HG02623 (cell line): Measurements from ENCODE around the gene CLDN25.

ENCODE experiments used
- ATAC-seq: cut with Tn5 transposase; IDR thresholded peaks from one replicate; pipeline ENCODE4 v1.9.1; 2021; ENCODE audit warnings: moderate library complexity; ENCODE audit not compliant: unreplicated experiment

The CLDN25 gene

GRCh38 chr11:113806406-113806805 lies 26.8 kb downstream of the CLDN25 start:
- no peak for ATAC-seq

GRCh38 chr11:113808931-113809330 lies 29.3 kb downstream of the CLDN25 start:
- ATAC-seq, result no peak

DNA sequence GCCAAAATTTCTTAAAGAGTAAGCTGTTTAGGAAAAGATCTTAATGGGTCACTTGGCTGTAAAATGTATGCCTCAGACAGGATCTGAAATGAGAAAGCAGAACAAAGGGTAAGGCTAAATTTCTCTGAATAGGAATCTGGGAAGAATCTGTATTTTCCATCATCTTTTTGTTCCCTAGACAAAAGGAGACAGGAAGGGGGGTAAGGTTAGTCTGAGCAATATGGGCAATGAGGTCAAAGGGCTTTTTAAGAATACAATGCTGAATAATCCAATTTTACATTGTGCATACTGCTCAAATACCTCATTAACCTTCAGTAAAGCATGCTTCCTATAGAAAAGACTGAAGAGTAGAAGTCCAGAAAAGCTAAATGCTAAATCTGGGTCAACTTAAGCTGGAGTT lies 34.6 kb downstream of the CLDN25 start:
- ATAC-seq, result no peak

DNA sequence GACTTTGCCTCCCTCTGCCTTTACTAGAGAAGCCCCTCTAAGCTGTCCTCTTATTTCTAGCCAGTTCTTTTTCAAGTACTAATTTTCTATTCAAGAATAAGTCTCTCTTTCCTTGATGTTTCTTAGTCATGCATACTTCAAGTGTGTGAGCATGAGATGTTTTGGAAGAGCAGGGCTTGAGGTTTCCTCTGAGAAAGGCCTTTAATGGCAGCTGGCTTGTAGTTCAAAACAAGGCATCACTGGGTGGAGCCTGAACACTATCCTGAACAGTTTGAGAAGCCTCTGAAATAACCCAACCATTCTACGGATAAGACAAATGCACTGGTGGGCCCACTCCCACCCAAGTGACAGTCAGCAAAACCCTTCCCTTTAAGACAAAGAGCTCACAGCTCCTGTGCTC lies 37.6 kb downstream of the CLDN25 start:
- ATAC-seq, result no peak

DNA sequence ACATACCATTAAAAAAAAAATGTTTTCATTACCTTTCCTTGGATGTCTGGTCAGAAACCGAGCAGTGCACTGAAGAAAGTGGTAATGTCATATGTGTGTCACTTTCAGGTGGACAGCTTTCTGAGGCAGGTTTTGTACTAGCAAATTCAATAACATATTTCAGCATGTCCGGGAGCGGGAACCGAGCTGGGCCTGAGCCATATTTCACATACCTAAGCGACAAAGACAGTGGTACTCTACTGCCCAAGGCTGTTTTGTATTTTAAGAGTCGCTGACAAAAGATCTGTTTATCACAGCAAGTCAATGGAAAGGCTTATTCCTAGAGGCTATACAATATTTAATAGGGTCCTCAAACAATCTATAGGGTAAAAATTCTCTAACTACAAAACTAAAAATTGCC lies 38.0 kb downstream of the CLDN25 start:
- ATAC-seq, result no peak

DNA sequence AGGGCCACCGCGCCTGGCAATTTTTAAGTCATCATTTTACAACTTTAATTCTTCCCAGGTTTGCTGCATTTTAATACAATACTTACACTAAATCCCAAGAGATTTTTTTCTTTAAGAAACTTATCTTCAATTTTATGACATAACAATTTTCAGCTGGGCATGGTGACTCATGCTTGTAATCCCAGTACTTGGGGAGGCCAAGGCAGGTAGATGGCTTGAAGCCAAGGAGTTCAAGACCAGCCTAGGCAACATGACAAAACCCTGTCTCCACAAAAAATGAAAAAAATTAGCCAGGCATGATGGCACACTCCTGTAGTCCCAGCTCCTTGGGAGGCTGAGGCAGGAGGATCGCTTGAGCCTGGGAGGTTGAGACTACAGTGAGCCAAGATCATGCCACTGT lies 38.8 kb downstream of the CLDN25 start:
- no peak for ATAC-seq

DNA sequence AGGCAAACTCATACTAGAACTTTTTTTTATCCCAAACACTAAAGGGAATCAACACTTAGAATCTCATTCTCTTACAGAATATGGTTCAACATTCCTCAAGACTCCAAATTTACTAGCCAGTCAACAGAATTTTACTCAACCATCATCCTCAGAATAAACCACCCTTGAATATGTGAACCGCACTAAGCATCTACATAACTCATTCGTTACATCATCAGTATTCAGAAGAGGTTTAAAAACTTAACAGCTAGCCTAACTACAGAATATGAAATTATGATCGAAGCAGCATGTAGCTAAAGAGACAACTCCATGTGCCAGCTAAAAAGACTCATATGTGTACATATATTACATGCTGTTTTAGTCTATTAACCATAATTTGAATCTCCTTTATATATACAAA lies 47.9 kb downstream of the CLDN25 start:
- ATAC-seq, result no peak

GRCh38 chr11:113828191-113828590 lies 48.6 kb downstream of the CLDN25 start:
- ATAC-seq, result no peak

GRCh38 chr11:113829751-113830150 lies 50.2 kb downstream of the CLDN25 start:
- no peak for ATAC-seq
